GM12878 (cell line): Measurements from ENCODE around the gene RHOG. TPM values are rescaled to one million over a fixed set of nuclear protein-coding genes. Genes with fewer than 3 reads are reported as not detected.

Source experiments
- ATAC-seq: fragments of 200-7000 bp; cut with Tn5 transposase; 3 replicates; pipeline ENCODE4 v1.9.1; 2020; ENCODE audit warnings: mild to moderate bottlenecking, moderate library complexity
- BruUV-seq: library from RNA; stranded (reverse); fragments of 400-500 nt; replicated peaks from 2 replicates; lab custom pipeline; 2021; lab: Mats Ljungman, UMichigan
- CTCF ChIA-PET: fragments of 300-600 bp; sonication (Branson Sonifier 250); formaldehyde crosslinking; extraction: SDS; loops from one replicate; lab custom pipeline; 2021; ENCODE audit warnings: inconsistent platforms; lab: Yijun Ruan, JAX
- POLR2A ChIA-PET: fragments of 350-600 bp; formaldehyde crosslinking; extraction: SDS; loops from one replicate; lab custom pipeline; 2021; ENCODE audit warnings: inconsistent platforms; lab: Charles Lee
- RAD21 ChIA-PET: fragments of 300-600 bp; sonication (Branson Sonifier 250); formaldehyde crosslinking; loops from one replicate; lab custom pipeline; 2023; ENCODE audit warnings: antibody characterized with exemption; ENCODE audit not compliant: unreplicated experiment; lab: Charles Lee
- SMC1A ChIA-PET: fragments of 300-600 bp; sonication (Branson Sonifier 250); formaldehyde crosslinking; loops from one replicate; lab custom pipeline; 2023; ENCODE audit not compliant: unreplicated experiment, uncharacterized antibody; lab: Charles Lee
- DNase-seq: peaks from one replicate; pipeline ENCODE4 v3.0.0-alpha.2; 2011; ENCODE audit warnings: low read depth, low spot score
- FAIRE-seq: peaks from 3 replicates; lab custom pipeline; 2011; peaks lifted over from hg19 to GRCh38; lab: Jason Lieb, UNC
- H2AFZ ChIP-seq: 2 replicates; pipeline ENCODE4 v1.6.0; 2011; ENCODE audit warnings: low read depth, low read length, control low read depth; ENCODE audit not compliant: control insufficient read depth
- H3K27ac ChIP-seq: 2 replicates; pipeline ENCODE4 v1.5.1; 2011; ENCODE audit warnings: control low read depth; ENCODE audit not compliant: control insufficient read depth, insufficient read depth
- H3K27me3 ChIP-seq, 2 experiments: replicated peaks in 1 of 2; 2 replicates each; pipeline versions ENCODE4 v1.6.0 to v1.6.1; 2011; ENCODE audit warnings: low read length in 1 of 2; ENCODE audit not compliant: control insufficient read depth in 2 of 2, insufficient read depth in 2 of 2
- H3K36me3 ChIP-seq, 2 experiments: 2 replicates each; pipeline ENCODE4 v1.5.1; 2011; ENCODE audit warnings: low read length in 1 of 2; ENCODE audit not compliant: control insufficient read depth in 2 of 2, insufficient read depth in 2 of 2
- H3K4me1 ChIP-seq: 2 replicates; pipeline ENCODE4 v1.6.1; 2011; ENCODE audit warnings: mild to moderate bottlenecking, low read length, moderate library complexity, mixed read lengths; ENCODE audit not compliant: control insufficient read depth, insufficient read depth
- H3K4me2 ChIP-seq: 2 replicates; pipeline ENCODE4 v1.6.0; 2011; ENCODE audit warnings: control low read depth; ENCODE audit not compliant: control insufficient read depth, insufficient read depth
- H3K4me3 ChIP-seq: fragments of 200-600 bp; sonication (generic); 2 replicates; pipeline ENCODE4 v1.5.1; 2016
- H3K79me2 ChIP-seq: 2 replicates; pipeline ENCODE4 v1.6.0; 2011; ENCODE audit warnings: low read length; ENCODE audit not compliant: control insufficient read depth, insufficient read depth
- H3K9ac ChIP-seq: 2 replicates; pipeline ENCODE4 v1.8.0; 2011; ENCODE audit warnings: low read length, control low read depth, mixed read lengths; ENCODE audit not compliant: control insufficient read depth, insufficient read depth
- H3K9me3 ChIP-seq: replicated peaks from 3 replicates; pipeline ENCODE4 v1.5.1; 2011; ENCODE audit warnings: mild to moderate bottlenecking, low read length; ENCODE audit not compliant: control insufficient read depth, insufficient read depth
- H4K20me1 ChIP-seq: 2 replicates; pipeline ENCODE4 v1.6.0; 2011; ENCODE audit not compliant: control insufficient read depth, insufficient read depth
- BCL3 ChIP-seq: IDR thresholded peaks from 2 replicates; pipeline ENCODE4 v1.6.1; 2011; ENCODE audit warnings: borderline replicate concordance, low read depth, mild to moderate bottlenecking, moderate library complexity, low read length; ENCODE audit not compliant: insufficient read depth, poor library complexity, severe bottlenecking
- BMI1 ChIP-seq: fragments of 450-650 bp; IDR thresholded peaks from 2 replicates; pipeline ENCODE4 v1.6.1; 2016; ENCODE audit warnings: mild to moderate bottlenecking, moderate library complexity, borderline replicate concordance
- CBX3 ChIP-seq: fragments of 200-600 bp; sonication (generic); IDR thresholded peaks from 2 replicates; pipeline ENCODE4 v1.6.1; 2016; ENCODE audit warnings: low read depth, borderline replicate concordance
- KLF5 ChIP-seq: fragments of 450-650 bp; IDR thresholded peaks from 2 replicates; pipeline ENCODE4 v1.6.1; 2014; ENCODE audit warnings: mild to moderate bottlenecking; ENCODE audit not compliant: partially characterized antibody
- NR2F1 ChIP-seq: fragments of 450-650 bp; conservative IDR thresholded peaks from 2 replicates; pipeline ENCODE4 v1.6.1; 2017; ENCODE audit warnings: mild to moderate bottlenecking
- RFX5 ChIP-seq: IDR thresholded peaks from 2 replicates; pipeline ENCODE4 v1.6.1; 2011; ENCODE audit warnings: low read depth, low read length, improper control_type of control experiment
- SMARCA5 ChIP-seq: fragments of 450-650 bp; IDR thresholded peaks from 2 replicates; pipeline ENCODE4 v1.6.1; 2017; ENCODE audit warnings: mild to moderate bottlenecking
- ZNF384 ChIP-seq: IDR thresholded peaks from 2 replicates; pipeline ENCODE4 v1.6.1; 2012; ENCODE audit warnings: low read depth, mild to moderate bottlenecking, low read length, improper control_type of control experiment, borderline replicate concordance
- WGBS: methylation state at CpG from one replicate; pipeline ENCODE4 v1.1.6; 2016; ENCODE audit warnings: low lambda C conversion rate; ENCODE audit not compliant: insufficient replicate concordance, insufficient coverage; ENCODE audit errors: missing lambda C conversion rate; 5-methylcytosine and 5-hydroxymethylcytosine counted together
- in situ Hi-C: fragments of 300-500 bp; cut with MboI; formaldehyde crosslinking; loops from 9 replicates; pipeline ENCODE4 v1.14.3; 2018; ENCODE audit warnings: mixed read lengths
- intact Hi-C: fragments of 100-400 bp; cut with micrococcal nuclease; formaldehyde crosslinking; loops from one replicate; pipeline ENCODE4 v1.14.2; 2022; ENCODE audit not compliant: unreplicated experiment
- polyA plus RNA-seq, 11 experiments: library from polyadenylated mRNA; depleted of rRNA in 4 of 11; unstranded in 6 of 11; stranded (reverse) in 5 of 11; fragments of >200 nt; fragmentation: Nextera tagmentation in 4 of 11; fragmentation: Illumina TruSeq in 1 of 11; extraction: Ambion mirVana in 4 of 11; extraction: Trizol in 1 of 11; gene quantifications; 1 replicate in 1 of 11; 2 replicates in 10 of 11; pipeline versions ENCODE4 v1.2.1 to v1.2.3, GENCODE V29; 2011 to 2016; ENCODE audit warnings: inconsistent platforms in 2 of 11, missing spikeins in 2 of 11, low read depth in 1 of 11
- total RNA-seq, 4 experiments: library from RNA; depleted of rRNA in 3 of 4; stranded (reverse); fragments of >200 nt in 3 of 4; fragmentation: Illumina TruSeq in 1 of 4; extraction: Trizol in 1 of 4; gene quantifications; 2 replicates each; pipeline versions ENCODE4 v1.2.1 to v1.2.3, GENCODE V29; 2013 to 2021
- TF ChIP-seq, protein P1 (sequence below): fragments of 450-650 bp; IDR thresholded peaks from 2 replicates; pipeline ENCODE4 v1.6.1; 2017; ENCODE audit warnings: low read depth, mild to moderate bottlenecking, moderate library complexity
- TF ChIP-seq, protein P2 (sequence below): fragments of 450-650 bp; IDR thresholded peaks from 2 replicates; pipeline ENCODE4 v1.6.1; 2018; ENCODE audit warnings: mild to moderate bottlenecking, low read depth, moderate library complexity; ENCODE audit not compliant: partially characterized antibody

RHOG gene
- total and polyA plus RNA-seq, 10 of the 15 experiments (the other 5 are each of a cell fraction or from before 2014, with no cell fraction given), result 16.0 to 172 (median 94.8) TPM

GRCh38 chr11:3834349-3834663, 6.5 kb downstream of the RHOG start:
- RAD21 ChIA-PET, result interaction anchor here (1.4 to 12.7 kb wide), 2 partner anchors 21 to 238 kb away, joined by 4 to 304 read pairs; partner anchors contain the start of gene STIM1
- ATAC-seq (no peak), FAIRE-seq (no peak), DNase-seq (no peak)
- POLR2A ChIA-PET, result no interaction called here
- H2AFZ ChIP-seq, result no peak overlapping the region
- no peak overlapping the region; the same call in none of the 2 replicates for H3K27ac ChIP-seq
- BruUV-seq, result no TSS peak
- SMC1A ChIA-PET, result interaction anchor here (1.0 to 12.4 kb wide), 4 partner anchors 12 to 240 kb away, joined by 3 to 188 read pairs (median 4); partner anchors contain the start of gene STIM1
- H3K79me2 ChIP-seq, result peaks cover 91% of the 10 kb centered on the region
- CTCF ChIA-PET, result interaction anchor here (1.2 to 39.6 kb wide), 5 partner anchors 9 to 31 kb away, joined by 3 to 1047 read pairs (median 22); partner anchors contain the start of genes PGAP2 and STIM1
- peaks cover 41% of the 10 kb centered on the region for H3K4me1 ChIP-seq
- TF ChIP-seq CBX3 (no peak), BCL3 (no peak)
- TF ChIP-seq, all 136 proteins: peak for 0
- Histone ChIP-seq H3K27me3 (no peaks in the 10 kb centered on the region), H3K9ac (peak overlapping the region; percentile 28; the same call in 1 of the 2 replicates), H3K36me3 (peaks cover 11 to 24% of the 10 kb centered on the region in 2 experiments; a peak in 3 of 4 replicates), H4K20me1 (no peaks in the 10 kb centered on the region; the same call in 1 of the 2 replicates), H3K4me2 (peak overlapping the region; percentile 32), H3K4me3 (peak overlapping the region; percentile 37), H3K9me3 (no peaks in the 10 kb centered on the region)
- 60% methylated on average over 4 of the region's 4 CpGs for WGBS
- intact Hi-C loops, result no loop called here
- in situ Hi-C loops, result loop anchor here (25.0 kb wide), 1 partner anchor 553 kb away; the partner anchor contains the start of gene TRIM21

DNA sequence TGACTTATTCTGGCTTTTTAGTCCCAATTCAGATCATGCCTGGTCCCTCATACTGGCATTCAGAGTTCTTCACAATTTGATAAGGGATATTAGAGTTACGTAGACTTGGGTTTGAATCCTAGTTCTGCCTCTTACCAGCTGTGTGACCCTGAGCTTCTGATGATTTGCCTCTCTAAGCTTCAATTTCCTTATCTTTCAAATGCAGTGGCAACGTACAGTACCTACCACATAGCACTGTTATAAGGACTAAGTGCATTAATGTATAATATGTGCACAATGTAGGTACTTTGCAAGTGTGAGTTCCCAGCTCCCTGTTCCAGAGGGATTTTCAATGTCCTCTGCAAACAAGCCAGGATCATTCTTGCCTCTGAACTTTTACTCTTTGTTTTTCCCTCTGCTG, 7.3 kb downstream of the RHOG start:
- DNase-seq (no peak), FAIRE-seq (no peak), ATAC-seq (no peak)
- Histone ChIP-seq H3K27ac (no peak overlapping the region), H4K20me1 (no peaks in the 10 kb centered on the region; the same call in none of the 2 replicates), H3K9ac (no peak overlapping the region), H3K79me2 (peaks cover 84% of the 10 kb centered on the region), H3K4me2 (peak overlapping the region; percentile 15; the same call in 1 of the 2 replicates), H3K4me3 (no peak overlapping the region), H3K27me3 (no peaks in the 10 kb centered on the region), H2AFZ (no peak overlapping the region), H3K36me3 (peaks cover 11 to 28% of the 10 kb centered on the region in 2 experiments), H3K9me3 (no peaks in the 10 kb centered on the region), H3K4me1 (peaks cover 40% of the 10 kb centered on the region)
- in situ Hi-C loops, result loop anchor here (25.0 kb wide), 1 partner anchor 554 kb away; the partner anchor contains the start of gene TRIM21
- intact Hi-C loops, result no loop called here
- SMC1A ChIA-PET, result interaction anchor here (1.0 to 12.4 kb wide), 3 partner anchors 19 to 241 kb away, joined by 3 to 188 read pairs (median 4); partner anchors contain the start of gene STIM1
- CTCF ChIA-PET, result interaction anchor here (1.2 to 39.6 kb wide), 5 partner anchors 8 to 31 kb away, joined by 3 to 1047 read pairs (median 12); partner anchors contain the start of genes PGAP2 and STIM1
- POLR2A ChIA-PET, result no interaction called here
- BruUV-seq, result no TSS peak
- RAD21 ChIA-PET, result interaction anchor here (1.4 to 12.7 kb wide), 2 partner anchors 22 to 239 kb away, joined by 4 to 304 read pairs; partner anchors contain the start of gene STIM1
- 100% methylated on average over 2 of the region's 2 CpGs for WGBS
- no peak for TF ChIP-seq SMARCA5
- no peak for TF ChIP-seq RFX5
- TF ChIP-seq NR2F1, result no peak
- no peak for TF ChIP-seq BMI1
- no peak for TF ChIP-seq KLF5
- TF ChIP-seq, protein P1, sequence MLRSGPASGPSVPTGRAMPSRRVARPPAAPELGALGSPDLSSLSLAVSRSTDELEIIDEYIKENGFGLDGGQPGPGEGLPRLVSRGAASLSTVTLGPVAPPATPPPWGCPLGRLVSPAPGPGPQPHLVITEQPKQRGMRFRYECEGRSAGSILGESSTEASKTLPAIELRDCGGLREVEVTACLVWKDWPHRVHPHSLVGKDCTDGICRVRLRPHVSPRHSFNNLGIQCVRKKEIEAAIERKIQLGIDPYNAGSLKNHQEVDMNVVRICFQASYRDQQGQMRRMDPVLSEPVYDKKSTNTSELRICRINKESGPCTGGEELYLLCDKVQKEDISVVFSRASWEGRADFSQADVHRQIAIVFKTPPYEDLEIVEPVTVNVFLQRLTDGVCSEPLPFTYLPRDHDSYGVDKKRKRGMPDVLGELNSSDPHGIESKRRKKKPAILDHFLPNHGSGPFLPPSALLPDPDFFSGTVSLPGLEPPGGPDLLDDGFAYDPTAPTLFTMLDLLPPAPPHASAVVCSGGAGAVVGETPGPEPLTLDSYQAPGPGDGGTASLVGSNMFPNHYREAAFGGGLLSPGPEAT, result no peak
- TF ChIP-seq, protein P2, sequence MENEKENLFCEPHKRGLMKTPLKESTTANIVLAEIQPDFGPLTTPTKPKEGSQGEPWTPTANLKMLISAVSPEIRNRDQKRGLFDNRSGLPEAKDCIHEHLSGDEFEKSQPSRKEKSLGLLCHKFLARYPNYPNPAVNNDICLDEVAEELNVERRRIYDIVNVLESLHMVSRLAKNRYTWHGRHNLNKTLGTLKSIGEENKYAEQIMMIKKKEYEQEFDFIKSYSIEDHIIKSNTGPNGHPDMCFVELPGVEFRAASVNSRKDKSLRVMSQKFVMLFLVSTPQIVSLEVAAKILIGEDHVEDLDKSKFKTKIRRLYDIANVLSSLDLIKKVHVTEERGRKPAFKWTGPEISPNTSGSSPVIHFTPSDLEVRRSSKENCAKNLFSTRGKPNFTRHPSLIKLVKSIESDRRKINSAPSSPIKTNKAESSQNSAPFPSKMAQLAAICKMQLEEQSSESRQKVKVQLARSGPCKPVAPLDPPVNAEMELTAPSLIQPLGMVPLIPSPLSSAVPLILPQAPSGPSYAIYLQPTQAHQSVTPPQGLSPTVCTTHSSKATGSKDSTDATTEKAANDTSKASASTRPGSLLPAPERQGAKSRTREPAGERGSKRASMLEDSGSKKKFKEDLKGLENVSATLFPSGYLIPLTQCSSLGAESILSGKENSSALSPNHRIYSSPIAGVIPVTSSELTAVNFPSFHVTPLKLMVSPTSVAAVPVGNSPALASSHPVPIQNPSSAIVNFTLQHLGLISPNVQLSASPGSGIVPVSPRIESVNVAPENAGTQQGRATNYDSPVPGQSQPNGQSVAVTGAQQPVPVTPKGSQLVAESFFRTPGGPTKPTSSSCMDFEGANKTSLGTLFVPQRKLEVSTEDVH, result no peak
- no peak for TF ChIP-seq ZNF384
